Measurements from ENCODE around the gene TMEM87B. TPM values are rescaled to one million over a fixed set of nuclear protein-coding genes. Genes with fewer than 3 reads are reported as not detected.

Gene TMEM87B
- total and polyA plus RNA-seq, 12 donors: 8.9 to 37.5 (median 29.1) TPM

- H3K27me3 ChIP-seq: no peaks in the 10 kb centered on the region
- TF ChIP-seq POLR2A (IDR thresholded peaks at IDR 0.05) (no peak), CTCF (IDR thresholded peaks at IDR 0.05) (no peak)
- WGBS, 4 donors: 93 to 95% (median 94%) methylated on average over 4 of the region's 4 CpGs
- no peaks in the 10 kb centered on the region for H3K9me3 ChIP-seq (replicated peaks in 1 of 3)
- no peak overlapping the region for H3K4me3 ChIP-seq
- intact Hi-C loops (cut with DNase I): no loop called here
- no peak overlapping the region for H3K27ac ChIP-seq
- peak in 1 of 7 donors; percentile 13 for DNase-seq
- H3K4me1 ChIP-seq (replicated peaks in 1 of 2): no peaks in the 10 kb centered on the region
- no peaks in the 10 kb centered on the region for H3K36me3 ChIP-seq (replicated peaks in 1 of 2)
These were observed 110.2 kb downstream of the TMEM87B start for GRCh38 chr2:112165296-112165695.

DNA sequence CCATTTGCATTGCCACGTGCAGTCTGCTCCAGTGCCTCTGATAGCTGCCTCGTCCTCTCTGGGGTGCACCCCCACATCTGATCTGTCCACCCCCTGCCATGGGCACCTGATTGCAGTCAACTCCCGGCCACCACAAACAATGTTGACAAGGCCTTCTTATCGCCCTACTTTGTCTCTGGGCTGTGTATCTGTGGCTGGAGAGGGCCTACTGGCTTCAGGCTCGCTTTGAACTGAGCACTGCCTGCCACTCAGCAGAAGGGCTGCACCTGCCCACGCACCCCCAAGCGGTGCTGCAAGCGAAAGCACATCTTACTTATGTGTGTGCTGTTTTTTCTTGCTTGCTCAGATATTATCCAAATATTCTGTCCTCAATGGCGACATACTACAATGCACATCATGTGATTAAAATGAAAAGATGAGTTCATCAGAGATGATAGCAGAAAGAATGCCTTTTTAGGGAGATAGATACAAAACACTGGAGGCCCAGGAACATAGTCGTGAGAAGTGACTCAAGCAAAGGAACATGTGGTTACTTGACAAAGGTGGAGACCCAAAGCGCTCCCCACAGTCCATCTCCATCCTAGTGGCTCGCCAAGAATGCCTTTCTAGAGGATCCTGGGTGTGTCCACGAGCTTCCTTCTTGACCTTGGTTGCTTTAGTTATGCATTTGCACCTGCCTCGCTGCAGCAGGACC is 111.9 kb downstream of the TMEM87B start:
- DNase-seq: no peak
- TF ChIP-seq POLR2A (IDR thresholded peaks at IDR 0.05) (no peak), CTCF (IDR thresholded peaks at IDR 0.05) (no peak)
- no peaks in the 10 kb centered on the region for H3K9me3 ChIP-seq (replicated peaks in 1 of 3)
- H3K36me3 ChIP-seq (replicated peaks in 1 of 2): no peaks in the 10 kb centered on the region
- no peaks in the 10 kb centered on the region for H3K4me1 ChIP-seq (replicated peaks in 1 of 2)
- no peaks in the 10 kb centered on the region for H3K27me3 ChIP-seq
- H3K27ac ChIP-seq: no peak overlapping the region
- H3K4me3 ChIP-seq: no peak overlapping the region
- WGBS, 4 donors: 79 to 87% (median 82%) methylated on average over 11 to 14 of the region's 14 CpGs
- intact Hi-C loops (cut with DNase I): no loop called here

DNA sequence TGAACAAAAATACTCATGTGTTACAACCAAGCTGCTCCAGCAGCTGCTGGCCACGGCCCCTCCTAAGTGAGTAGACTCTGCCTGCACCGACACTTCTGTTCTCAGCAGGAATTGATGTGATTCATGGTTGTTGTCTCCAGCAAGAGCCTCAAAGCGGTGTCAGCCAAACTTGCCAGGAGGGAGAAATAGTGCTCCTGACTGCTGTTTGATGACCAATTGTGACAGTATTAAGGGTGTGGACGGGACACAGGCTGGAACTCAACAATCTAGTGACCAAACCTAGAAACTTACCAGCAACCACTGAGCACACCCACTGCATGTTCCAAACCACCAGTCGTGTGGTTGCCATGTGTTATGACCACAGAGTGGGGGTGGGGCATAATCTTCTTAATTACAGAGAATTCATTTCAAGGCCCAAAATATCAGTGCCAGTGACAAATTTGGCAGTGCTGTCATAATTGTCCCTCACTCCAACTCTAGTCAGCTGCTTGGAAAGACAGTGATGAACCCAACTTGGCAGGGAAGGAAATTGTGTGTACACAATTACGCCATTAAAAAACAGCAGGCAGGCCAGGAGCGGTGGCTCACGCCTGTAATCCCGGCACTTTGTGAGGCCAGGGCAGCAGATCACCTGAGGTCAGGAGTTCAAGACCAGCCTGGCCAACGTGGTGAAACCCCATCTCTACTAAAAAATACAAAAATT is 113.5 kb downstream of the TMEM87B start:
- whole genome bisulfite sequencing, 4 donors: 86 to 88% (median 87%) methylated on average over 6 to 10 of the region's 10 CpGs
- Histone ChIP-seq H3K4me1 (replicated peaks in 1 of 2) (no peaks in the 10 kb centered on the region), H3K4me3 (no peak overlapping the region), H3K36me3 (replicated peaks in 1 of 2) (no peaks in the 10 kb centered on the region), H3K9me3 (replicated peaks in 1 of 3) (no peaks in the 10 kb centered on the region), H3K27ac (no peak overlapping the region), H3K27me3 (no peaks in the 10 kb centered on the region)
- peak in 1 of 7 donors; percentile 28 for DNase-seq
- intact Hi-C loops (cut with DNase I): no loop called here
- no peak for TF ChIP-seq CTCF (IDR thresholded peaks at IDR 0.05)
- no peak for TF ChIP-seq POLR2A (IDR thresholded peaks at IDR 0.05)

Other genes with a start within 250 kb of the TMEM87B start
- 10 to 100 TPM; 22.6 to 63.9 (median 27.1) TPM for gene ANAPC1, start 171.1 kb upstream of the TMEM87B start, total RNA-seq
- 10 to 100 TPM in 1 of 3 donors, 1 to 10 TPM in 2; 5.4 to 16.1 (median 6.0) TPM for gene ANAPC1, start 171.1 kb upstream of the TMEM87B start, polyA plus RNA-seq
- gene MERTK, start 156.7 kb upstream of the TMEM87B start, total RNA-seq: 100 to 1,000 TPM in 1 of 9 donors, 10 to 100 TPM in 8; 33.3 to 152 (median 76.5) TPM
- gene MERTK, start 156.7 kb upstream of the TMEM87B start, polyA plus RNA-seq: 10 to 100 TPM; 23.3 to 95.2 (median 66.5) TPM
- gene FBLN7, start 83.1 kb downstream of the TMEM87B start, total RNA-seq: 10 to 100 TPM in 2 of 9 donors, 1 to 10 TPM in 6, under 1 TPM in 1; 0.50 to 12.6 (median 9.3) TPM
- gene FBLN7, start 83.1 kb downstream of the TMEM87B start, polyA plus RNA-seq: 1 to 10 TPM in 2 of 3 donors, under 1 TPM in 1; 0.95 to 2.2 (median 2.1) TPM
- gene ZC3H8, start 199.8 kb downstream of the TMEM87B start, total RNA-seq: 10 to 100 TPM in 4 of 9 donors, 1 to 10 TPM in 4, under 1 TPM in 1; 0.85 to 16.5 (median 8.2) TPM
- 10 to 100 TPM in 1 of 3 donors, 1 to 10 TPM in 2; 3.0 to 17.4 (median 6.9) TPM for gene ZC3H8, start 199.8 kb downstream of the TMEM87B start, polyA plus RNA-seq
- 10 to 100 TPM in 5 of 9 donors, 1 to 10 TPM in 4; 4.1 to 19.0 (median 11.9) TPM for gene ZC3H6, start 220.3 kb downstream of the TMEM87B start, total RNA-seq
- 1 to 10 TPM; 2.5 to 9.3 (median 6.0) TPM for gene ZC3H6, start 220.3 kb downstream of the TMEM87B start, polyA plus RNA-seq

Data from adrenal gland (tissue), 12 donors.